ENCODE results near the gene C1QL1. TPM values are rescaled to one million over a fixed set of nuclear protein-coding genes. Genes with fewer than 3 reads are reported as not detected.
A peak's percentile ranks its signal among the peaks of the same experiment; 100 is the strongest.

Gene C1QL1
- total RNA-seq, 1 donor from 2014 or later = 1.1 TPM

DNA sequence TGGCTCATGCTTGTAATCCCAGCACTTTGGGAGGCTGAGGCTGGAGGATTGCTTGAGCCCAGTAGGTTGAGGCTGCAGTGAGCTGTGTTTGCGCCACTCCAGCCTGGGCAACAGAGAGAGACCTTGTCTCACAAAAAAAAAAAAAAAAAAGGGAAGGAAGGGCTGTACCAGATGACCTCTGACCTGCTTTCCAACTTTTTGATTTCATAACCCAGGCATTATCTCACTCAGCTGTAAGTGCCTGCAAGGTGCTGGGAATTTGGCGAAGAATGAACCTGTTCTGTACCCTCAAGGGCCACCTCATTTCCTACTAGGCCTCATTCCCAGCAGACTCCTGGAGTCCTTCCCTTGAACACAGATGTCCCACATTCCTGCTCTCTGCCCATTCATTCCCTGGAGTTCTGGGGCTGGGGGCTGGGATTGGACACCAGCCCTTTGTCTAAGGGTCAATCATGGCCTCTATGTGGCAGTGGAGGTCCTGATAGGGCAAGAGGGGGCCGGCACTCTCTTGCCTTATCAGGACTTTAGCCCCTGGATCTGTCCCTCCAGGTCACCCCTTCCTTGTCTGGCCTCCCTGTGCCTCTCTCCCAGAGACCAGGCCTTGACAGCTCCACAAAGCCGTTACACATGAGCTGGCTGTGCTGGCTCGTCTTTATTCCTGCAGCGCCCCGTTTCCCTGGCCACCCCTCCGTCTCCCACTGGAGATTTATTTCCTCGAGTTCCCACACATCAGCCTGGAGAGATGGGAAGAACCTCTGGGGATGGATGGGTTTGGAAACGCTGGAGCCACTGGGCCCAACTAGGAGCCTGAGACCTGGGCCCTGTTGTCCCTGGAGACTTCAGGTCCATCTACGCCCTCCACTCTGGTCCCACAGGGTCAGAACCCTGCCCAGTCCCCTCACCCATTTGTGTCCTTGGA, 52.0 kb downstream of the C1QL1 start:
- no peak for DNase-seq (ENCODE audit: low spot score)

DNA sequence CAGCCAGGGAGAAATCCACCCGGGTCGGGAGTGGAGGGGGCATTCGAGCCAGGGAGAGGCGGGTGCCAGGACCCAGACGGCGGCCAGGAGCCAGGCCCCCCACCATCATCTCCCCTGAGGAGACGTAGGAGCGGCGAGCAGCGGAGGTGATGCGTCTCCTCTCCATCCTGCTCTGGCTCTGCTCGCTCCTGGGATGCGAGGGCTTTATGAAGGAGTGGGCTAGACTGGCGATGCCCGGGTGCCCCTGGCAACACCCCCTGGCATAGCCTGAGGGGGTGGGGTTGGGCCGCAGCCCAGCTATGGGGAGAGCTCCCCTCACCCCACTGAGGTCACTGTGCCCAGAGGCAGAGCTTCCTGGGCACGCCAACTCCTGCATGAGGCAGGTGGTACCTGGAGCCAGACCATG, 52.8 kb downstream of the C1QL1 start, which contains the start of gene GFAP:
GFAP (minus strand) TSS at position 180 of the 406 bp plus-strand sequence; CDS start at position 166, 14 bp downstream.
- DNase-seq (ENCODE audit: low spot score) = no peak

DNA sequence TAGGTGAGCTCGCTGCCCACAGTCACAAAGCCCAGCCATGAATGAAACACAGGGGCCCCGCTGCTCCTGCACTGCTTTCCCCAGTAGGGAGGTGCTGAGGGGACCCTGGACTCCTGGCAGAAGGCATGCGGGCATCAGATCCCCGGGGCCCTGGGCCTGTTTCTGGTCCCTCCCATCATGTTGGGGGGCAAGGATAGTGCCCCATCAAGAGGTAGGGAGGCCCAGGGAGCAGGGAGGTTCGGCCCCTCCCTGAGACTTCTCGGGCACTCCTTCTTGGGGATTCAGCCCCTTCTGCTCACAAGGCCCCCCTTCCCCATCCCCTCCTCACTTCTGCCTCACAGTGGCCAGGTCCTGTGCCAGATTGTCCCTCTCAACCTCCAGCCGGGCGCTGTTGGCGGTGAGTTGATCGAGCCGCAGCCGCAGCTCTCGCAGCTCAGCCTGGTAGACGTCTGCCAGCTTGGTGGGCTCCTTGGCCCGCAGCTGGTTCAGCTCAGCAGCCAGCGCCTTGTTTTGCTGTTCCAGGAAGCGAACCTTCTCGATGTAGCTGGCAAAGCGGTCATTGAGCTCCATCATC, 53.3 kb downstream of the C1QL1 start:
- DNase-seq (ENCODE audit: low spot score) = no peak

DNA sequence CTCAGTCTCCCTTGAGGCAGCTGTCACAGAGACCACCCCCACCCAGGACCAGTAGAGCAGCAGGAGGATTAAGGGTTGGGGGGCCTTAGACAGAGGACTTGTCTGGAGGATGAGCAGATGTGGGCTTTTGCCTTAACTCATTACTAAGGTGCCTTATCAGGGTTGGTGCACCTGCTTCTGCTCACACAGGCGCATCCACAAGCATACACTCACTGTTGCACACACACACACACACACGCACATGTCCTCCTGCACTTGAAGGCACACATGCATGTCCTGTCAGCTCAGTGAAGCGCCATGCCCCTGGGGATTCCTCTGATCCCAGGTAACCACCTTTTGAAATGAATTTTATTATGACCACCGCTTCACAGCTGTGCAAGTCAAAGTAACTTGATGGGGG, 54.0 kb downstream of the C1QL1 start:
- no peak for DNase-seq (ENCODE audit: low spot score)

DNA sequence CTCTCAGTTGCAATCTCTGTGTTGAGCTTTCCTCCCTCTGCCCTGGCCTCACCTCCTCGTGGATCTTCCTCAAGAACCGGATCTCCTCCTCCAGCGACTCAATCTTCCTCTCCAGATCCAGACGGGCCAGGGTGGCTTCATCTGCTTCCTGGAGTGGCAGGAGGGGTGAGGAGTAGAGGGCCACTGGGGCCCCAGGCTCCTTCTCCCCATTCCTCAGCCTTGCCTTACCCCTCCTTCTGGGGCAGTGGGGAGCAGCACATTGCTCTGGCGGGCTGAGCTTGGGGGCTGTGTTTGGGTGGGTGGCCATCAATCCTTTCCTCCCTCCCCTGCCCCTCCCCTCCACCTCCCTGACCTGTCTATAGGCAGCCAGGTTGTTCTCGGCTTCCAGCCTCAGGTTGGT, 54.4 kb downstream of the C1QL1 start:
- no peak for DNase-seq (ENCODE audit: low spot score)

DNA sequence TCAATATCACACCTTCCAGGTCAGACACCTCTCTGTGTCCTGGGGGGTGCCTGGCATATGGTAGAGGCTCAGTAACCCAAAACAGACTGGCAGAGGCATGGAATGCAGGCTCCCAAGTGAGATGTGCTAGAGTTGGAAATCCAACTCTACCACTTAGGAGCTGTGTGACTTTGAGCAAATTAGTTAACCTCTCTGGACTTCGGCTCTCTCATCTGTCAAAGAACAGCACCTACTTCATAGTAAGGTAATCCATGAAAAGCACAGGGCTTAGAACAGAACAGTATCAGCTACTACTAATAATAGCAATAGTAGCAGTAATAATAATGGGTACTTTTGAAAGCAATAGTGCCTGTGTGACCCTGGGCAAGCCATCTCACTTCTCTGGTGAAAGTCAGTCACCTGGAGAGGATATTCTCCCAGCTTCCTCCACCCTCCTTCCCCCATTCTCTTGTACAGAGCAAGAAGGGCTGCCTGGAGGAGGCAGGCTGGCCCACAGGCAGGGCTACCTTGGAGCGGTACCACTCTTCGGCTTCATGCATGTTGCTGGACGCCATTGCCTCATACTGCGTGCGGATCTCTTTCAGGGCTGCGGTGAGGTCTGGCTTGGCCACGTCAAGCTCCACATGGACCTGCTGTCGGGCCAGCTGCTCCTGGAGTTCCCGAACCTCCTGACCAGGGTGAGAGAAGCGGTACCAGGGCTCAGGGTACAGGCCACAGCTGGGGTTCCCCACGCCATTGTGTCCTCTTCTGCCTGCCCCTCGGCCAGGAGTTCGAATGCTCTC, 55.1 kb downstream of the C1QL1 start:
- no peak for DNase-seq (ENCODE audit: low spot score)

DNA sequence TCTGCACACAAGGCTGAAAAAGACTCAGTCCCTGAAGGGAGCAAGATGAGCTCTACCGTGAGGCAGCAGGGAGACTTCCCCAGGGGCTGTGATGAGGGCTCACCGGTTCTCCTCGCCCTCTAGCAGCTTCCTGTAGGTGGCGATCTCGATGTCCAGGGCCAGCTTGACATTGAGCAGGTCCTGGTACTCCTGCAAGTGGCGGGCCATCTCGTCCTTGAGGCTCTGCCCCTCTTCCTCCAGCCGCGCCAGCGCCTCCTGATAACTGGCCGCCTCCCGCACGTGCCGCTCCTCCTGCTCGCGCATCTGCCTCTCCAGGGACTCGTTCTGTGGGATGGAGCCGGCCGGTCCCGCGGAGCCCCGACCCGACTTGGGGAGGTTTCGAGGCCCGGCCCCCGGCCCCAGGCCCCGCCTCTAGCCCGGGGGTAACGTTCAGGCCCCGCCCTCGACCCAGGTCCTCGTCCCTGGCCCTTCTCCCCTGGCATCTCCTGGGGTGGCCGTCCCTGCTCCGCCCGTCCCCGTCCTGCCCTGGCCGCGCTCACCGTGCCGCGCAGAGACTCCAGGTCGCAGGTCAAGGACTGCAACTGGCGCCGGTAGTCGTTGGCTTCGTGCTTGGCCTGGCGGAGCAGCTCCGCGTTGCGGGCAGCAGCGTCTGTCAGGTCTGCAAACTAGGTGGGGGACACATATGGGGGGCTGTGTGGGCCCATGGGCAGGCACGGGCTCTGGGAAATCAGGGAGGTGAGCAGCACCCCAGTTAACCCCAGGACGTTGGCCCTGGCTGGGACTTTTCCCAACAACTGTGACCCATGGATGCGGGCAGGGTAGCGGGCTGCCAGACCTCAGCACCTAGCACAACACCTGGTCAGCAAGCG, 56.7 kb downstream of the C1QL1 start:
- DNase-seq (ENCODE audit: low spot score) = peak; percentile 68

DNA sequence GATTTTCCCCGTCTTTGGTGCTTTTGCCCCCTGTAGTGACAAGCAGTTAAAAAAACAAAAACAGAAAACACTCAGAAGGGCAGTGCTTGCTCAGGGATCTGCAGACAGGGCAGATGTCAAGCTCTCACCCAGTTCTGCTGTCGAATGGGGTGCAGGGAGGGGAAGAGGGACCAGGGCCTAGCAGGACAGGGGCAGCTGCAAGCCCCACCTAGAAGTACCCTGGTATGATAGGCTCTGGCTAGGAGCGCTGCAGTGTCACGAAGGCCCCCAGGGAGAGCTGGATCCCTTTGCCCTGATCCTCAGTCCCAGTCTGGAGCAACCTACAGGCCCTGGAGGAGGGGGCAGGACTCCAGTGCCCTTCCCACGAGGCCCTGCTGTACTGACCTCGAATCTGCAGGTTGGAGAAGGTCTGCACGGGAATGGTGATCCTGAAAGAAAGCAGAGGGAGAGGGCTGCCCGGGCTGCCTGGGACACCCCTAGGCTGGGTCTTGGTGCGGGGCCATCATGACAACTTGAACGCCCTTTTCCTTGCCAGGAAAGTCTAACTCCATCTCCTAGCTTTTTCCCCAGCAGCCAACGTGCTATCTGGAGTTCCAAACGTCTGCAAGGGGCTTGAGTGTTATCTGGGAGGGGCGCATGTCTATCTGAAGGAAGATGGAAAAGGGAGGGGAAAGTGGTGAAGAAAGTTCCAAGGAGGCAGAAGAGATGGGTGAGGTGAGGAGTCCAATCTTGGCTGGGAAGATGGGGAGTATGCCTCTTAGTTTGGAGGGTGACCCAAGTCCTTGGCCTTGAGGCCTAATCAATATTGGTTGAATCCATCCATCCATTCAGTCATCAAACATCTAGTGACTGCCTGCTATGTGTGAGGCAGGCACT, 57.6 kb downstream of the C1QL1 start:
- DNase-seq (ENCODE audit: low spot score) = no peak

Other genes with a start within 250 kb of the C1QL1 start
- gene ADAM11, start 209.3 kb downstream of the C1QL1 start, total RNA-seq = 2.2 TPM
- 44.0 TPM for gene GJC1, start 138.0 kb downstream of the C1QL1 start, total RNA-seq
- gene HIGD1B, start 120.4 kb downstream of the C1QL1 start, total RNA-seq = 3.2 TPM
- 140 TPM for gene EFTUD2, start 68.9 kb downstream of the C1QL1 start, total RNA-seq
- 0.81 TPM for gene GFAP, start 52.8 kb downstream of the C1QL1 start, total RNA-seq
- gene KIF18B, start 20.5 kb downstream of the C1QL1 start, total RNA-seq = 0.39 TPM
- gene DCAKD, start 83.3 kb upstream of the C1QL1 start, total RNA-seq = 76.4 TPM
- 125 TPM for gene NMT1, start 93.0 kb upstream of the C1QL1 start, total RNA-seq
- gene PLCD3, start 164.2 kb upstream of the C1QL1 start, total RNA-seq = 153 TPM
- 26.4 TPM for gene ACBD4, start 167.4 kb upstream of the C1QL1 start, total RNA-seq
- 47.0 TPM for gene HEXIM1, start 180.2 kb upstream of the C1QL1 start, total RNA-seq
- 8.0 TPM for gene HEXIM2, start 193.6 kb upstream of the C1QL1 start, total RNA-seq

All from ureter (tissue), 1 donor.